CD4-positive, alpha-beta T cell treated with Interleukin-17A for 4 hours (primary cell): ENCODE results near the gene ZNF804A.
"Not testable (repeated sequence)": the region's sequence is repeated elsewhere in the genome, so short reads cannot be mapped to it uniquely, and the experiment has no call there.

Experiments
- DNase-seq: peaks from one replicate; pipeline ENCODE4 v3.0.0-alpha.2; 2020; ENCODE audit warnings: mixed read lengths

The ZNF804A gene

DNA sequence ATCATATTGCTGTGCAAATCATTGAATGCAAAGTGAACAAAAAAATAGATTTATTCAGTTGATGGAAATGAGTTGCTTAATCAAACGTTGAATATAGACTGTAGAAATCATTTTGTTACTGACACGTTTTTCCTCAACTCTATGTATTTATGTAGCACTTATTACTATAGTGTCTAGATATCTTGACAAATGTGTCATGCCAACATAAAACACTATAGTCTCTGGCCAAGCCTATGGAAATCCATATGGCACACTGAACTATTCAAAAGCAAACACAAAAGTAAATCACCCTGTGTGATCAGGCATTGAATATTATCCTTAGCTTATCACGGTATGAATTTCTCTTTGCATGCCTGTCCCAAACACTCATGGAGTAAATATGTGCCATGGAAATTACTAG is 131.3 kb downstream of the ZNF804A start:
- DNase-seq = no peak

DNA sequence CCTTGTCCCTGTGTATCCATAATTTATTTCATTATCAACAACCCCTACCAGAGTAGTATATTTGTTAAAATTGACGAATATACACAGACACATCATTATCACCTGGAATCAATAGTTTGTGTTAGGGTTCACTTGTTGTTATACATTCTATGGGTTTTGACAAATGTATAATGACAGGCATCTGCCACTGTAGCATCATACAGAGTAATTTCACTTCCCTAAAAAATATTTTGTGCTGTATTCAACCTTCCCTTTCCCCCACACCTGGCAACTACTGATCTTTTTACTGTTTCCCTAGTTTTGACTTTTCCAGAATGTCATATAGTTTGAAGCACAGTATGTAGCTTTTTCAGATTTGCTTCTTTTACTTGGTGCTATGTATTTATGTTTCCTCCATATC is 132.0 kb downstream of the ZNF804A start:
- DNase-seq = no peak

DNA sequence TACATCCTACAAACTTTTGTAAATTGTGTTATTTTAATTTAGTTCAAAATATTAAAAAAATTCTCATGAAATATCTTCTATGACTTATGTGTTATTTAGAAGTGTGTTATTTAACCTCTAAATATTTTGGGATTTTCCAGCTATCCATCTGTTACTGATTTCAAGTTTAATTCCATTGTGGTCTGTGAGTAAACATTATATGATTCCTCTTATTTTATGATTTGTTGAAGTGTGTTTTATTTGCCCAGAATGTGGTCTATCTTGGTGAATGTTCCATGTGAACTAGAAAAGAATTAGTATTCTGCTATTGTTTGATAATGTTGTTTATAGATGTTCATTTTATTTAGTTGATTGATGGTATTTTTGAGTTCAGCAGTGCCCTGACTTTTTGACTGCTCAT is 136.0 kb downstream of the ZNF804A start:
- DNase-seq = no peak

DNA sequence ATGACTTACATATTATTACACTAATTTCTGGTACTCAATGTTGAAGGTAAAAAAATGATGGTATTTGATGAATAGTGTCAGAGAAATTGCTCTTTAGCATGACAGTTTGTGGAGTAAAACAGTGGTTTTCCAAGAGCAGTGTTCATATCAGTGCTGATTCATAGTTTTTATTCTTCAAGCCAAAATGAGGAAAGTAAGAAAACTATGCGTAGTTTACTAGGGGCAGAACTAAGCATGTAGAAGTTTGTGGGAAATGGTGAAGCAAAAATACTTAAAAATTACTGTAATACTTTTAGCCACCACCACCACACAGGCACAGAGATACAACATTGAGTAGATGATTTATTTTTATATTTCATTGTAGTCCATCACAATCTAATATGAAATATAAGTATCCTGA is 137.3 kb downstream of the ZNF804A start:
- DNase-seq = no peak

DNA sequence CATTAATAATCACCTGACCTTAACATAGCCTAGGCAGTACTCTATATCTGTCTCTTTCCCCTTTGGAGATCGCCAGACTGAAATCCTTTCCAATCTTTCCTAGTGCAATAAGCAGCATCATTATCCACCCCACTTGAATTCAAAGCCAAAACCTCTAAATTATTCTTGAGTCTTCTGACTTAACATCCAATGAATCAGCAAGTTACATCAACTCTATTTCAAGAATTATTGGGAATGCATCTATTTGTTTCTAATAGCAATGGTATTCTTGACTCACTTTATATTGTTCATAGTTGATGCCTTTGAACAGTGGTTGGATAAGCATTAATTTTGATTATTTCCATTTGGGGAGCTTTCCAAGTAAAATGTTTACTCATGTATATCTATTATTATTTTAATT is 144.8 kb downstream of the ZNF804A start:
- no peak for DNase-seq

DNA sequence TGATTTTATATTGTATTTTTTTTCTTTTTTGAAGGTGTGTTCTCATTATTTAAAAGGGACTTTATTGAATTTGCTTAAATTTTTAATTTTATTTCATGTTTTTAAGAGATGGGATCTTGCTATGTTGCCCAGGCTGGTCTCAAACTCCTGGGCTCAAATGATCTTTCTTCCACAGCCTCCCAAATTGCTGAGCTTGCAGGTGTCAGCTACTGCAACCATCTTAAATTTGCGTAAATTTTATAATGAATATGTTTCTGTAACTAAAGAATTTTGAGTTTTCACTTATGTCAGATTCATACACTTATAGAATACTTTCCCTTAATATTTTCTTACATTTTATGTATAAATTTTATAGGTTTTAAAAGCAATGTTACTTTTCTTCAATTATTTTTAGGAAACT is 157.8 kb downstream of the ZNF804A start:
- no peak for DNase-seq

DNA sequence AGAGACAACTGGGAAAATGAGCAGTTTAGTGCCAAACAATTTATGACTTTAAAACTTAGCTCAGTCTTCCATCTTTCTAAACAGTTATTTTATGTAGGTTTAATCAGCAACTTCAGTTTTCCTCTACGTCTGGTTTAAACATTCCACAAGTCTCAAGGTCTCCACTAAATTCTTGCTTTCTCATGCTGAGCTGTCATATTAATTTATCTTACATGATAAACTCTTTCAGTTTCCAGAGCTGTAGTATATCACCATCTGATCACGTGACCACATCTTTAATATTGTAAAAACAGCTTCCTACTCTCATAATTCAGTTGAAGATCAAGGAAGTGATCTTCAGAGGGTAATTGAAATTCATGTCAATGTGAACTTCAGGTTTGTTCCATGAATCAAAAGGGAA is 158.6 kb downstream of the ZNF804A start:
- no peak for DNase-seq

DNA sequence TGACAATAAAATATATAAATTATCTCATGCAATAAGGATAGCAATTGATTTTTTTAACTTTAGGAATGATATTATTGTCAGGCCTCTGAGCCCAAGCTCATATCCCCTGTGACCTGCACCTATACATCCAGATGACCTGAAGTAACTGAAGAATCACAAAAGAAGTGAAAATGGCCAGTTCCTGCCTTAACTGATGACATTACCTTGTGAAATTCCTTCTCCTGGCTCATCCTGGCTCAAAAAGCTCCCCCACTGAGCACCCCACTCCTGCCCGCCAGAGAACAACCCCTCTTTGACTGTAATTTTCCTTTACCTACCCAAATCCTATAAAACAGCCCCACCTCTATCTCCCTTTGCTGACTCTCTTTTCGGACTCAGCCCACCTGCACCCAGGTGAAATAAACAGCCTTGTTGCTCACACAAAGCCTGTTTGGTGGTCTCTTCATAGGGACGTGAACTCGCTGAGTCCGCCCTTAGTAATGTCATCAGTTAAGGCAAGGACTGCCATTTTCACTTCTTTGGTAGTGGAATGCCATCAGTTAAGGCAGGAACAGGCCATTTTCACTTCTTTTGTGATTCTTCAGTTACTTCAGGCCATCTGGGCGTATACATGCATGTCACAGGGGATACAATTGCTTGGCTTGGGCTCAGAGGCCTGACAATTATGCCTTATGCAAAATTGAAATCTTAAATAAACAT is 161.4 kb downstream of the ZNF804A start:
- not testable (repeated sequence) for DNase-seq

DNA sequence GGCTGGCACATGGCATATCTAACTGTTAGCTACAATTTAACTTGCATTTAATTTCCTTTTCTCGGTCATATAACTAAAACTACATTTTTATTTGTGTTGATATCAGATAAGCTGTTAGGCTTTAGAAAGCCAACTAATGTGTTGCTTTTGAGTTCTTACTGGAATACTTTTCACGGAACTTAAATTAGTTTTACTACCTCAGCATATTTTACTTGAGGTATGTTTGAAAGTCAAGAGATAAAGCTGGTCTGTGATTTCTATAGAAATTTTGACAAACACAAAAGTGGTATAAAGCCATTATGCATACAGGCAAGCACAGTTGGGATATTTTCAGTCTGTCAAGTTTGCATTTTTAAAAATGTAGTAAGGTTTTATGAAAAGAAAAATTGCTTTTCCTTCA is 162.6 kb downstream of the ZNF804A start:
- no peak for DNase-seq

DNA sequence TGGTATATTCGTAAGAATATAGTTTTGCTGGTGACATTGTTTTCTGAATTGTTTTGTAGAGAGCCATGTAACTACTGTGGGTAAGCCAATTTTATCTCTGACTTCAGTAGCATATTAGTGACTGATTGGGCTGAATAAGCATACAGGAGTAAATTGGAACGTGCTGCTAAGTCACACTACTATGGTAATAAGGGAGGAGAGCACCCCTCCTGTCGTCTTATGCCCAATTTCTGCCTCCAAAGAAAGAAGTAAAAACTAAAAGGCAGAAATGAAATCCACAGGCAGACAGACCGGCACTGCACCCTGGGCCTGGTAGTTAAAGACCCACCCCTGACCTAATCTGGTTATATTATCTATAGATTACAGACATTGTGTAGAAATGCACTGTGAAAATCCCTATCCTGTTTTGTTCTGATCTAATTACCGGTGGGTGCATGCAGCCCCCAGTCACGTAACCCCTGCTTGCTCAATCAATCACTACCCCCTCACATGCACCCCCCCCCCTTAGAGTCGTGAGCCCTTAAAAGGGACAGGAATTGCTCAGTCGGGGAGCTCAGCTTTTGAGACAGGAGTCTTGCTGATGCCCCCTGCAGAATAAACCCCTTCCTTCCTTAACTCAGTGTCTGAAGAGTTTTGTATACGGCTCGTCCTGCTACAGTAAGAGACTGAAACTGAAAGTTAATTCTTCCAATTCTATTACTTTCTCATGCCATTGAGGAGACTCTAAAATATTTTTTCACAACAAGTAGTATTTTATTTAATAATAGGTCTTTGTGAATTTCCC is 167.0 kb downstream of the ZNF804A start:
- DNase-seq = no peak

DNA sequence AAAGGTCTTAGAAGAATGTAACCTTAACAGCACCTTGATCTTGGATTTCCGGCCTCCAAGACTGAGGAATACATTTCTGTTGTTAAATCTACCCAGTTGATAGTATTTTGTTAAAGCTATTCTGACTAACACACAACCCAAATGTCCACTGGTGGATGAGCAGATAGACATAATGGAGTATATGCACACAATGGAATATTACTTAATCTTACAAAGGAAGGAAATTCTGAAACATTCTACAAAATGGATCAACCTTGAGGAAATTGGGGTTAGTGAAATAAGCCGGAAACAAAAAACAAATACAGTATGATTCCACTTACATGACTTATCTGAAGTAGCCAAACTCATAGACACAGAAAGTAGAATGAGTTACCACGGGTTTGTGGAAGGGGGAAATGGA is 168.7 kb downstream of the ZNF804A start:
- no peak for DNase-seq

DNA sequence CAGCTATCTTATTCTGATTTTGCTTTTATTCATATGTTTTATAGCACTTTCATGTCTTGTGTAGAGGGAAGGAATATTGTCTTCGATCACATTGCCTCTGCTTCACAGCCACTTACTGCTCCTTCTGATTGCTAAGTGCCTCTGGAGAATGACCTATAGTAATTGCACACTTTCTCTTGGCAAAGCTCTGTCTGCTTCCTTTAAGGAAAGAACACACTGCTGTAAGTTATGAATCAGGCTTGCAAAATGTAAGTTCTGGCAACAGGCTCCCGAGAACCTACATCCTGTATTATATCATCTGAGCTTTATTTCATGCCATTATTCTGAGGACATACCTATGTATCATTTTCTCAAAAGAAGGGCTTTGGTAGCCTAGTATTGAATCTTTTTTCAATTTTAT is 170.7 kb downstream of the ZNF804A start:
- no peak for DNase-seq

DNA sequence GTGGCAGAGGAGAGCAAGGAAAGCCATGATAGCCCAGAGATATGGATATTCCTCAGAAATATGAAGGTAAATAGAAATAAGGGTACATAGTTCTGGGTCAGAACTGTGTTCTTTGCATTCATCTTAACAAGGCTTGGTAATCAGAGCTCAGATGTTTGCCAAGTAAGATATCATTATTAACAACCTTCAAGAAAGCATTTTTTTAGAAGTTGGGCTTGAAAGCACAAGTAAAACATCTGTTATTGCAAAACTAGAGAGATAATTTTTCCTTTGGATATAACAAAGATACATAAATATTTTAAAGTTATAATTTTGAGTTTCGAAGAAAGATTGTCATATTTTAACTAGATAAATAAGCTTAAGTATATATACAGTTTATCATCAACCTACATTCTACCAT is 171.4 kb downstream of the ZNF804A start:
- DNase-seq = no peak

DNA sequence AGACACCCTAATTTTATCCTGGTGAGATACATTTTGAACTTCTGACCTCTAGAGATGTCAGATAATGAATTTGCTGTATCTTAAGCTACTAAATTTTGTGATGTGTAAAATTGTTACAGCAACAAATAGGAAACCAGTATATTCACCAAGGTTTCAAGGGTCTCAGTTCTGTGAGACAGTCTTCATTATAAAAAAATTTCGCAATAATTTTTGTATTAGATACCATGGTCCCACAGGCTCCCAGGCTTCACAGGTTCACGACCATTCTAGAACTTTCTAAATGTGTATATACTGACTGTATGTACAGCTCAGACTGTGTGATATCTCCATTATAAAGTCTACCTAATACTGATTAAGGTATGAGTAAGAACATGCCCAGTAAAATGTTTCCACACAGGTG is 181.4 kb downstream of the ZNF804A start:
- no peak for DNase-seq

DNA sequence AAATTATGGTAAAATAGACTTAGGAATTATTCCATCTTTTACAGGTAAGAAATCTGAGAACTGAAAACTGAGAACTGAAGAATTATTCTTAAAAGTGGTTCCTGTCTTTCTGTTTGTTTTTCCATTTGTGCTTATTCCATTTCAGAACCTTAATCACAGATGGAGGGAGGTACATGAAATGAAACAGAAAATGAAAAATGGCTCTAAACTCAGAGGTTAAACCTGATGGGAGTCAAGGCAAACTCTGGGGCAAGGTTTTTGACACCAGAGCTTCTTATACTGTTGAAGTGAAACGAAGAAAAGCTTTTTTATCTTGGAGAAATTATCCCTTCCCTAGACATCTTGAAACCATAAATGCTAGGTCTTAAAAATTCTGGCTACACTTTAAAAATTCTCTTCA is 182.1 kb downstream of the ZNF804A start:
- DNase-seq = no peak

DNA sequence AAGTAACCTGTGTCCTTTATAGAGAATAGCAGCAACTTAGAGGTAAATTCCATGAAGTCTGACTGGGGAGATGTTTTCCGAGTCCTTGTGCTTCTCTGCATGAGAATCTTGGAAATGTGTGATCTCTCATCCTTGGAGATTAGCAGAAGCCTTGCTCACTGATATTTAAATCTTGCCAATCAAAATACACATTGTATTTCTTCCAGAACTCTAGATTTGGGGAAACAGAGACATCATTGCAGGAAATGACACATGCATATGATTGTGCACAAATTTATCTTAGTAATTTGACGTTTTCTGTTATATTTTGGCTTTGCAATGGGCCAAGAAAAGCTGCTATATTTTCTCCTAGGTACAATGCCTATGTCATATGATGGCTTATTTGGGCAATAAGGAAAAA is 182.6 kb downstream of the ZNF804A start:
- no peak for DNase-seq

DNA sequence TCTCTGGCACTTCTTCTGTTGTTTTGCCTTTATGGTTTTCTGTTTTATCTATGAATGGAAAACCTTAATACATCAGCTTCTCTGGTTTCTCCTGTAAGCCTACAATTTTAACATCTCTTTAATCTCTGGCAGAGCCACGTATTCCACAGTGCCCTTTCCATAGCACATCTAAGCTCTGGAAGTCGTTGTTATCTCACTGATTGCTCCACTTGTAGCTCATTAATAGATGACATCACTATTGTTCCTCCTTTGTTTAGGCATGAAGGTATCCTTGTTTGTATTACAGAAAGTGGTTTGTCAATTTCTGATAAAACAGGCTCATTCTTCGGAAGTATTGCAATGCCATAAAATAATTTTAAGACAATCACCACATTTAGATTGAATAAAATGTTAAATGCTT is 185.2 kb downstream of the ZNF804A start:
- no peak for DNase-seq

DNA sequence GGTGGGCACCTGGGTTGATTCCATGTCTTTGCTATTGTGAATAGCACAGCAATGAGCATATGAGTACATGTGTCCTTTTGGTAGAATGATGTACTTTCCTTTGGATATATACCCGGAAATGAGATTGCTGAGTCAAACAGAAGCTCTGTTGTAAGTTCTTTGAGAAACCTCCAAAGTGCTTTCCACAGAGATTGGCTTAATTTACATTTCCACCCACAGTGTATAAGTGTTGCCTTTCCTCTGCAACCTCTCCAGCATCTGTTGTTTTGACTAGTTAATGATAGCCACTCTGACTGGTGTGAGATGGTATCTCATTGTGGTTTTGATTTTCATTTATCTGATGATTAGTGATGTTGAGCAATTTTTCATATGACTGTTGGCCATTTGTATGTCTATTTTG is 194.8 kb downstream of the ZNF804A start:
- DNase-seq = no peak

DNA sequence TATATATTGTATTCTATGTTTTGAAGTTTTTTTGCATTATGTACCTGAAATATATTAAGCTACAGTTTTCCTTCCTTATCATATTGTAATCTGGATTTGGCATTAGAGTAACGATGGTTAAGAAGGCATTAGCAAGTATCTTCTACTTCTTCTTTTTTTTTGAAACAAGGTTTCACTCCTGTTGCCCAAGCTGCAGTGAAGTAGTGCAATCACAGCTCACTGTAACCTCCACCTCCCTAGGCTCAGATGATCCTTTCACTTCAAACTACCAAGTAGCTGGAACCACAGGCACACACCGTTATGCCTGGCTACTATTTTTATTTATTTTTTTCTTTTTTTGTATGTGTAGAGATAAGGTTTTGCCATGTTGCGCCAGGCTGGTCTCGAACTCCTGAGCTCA is 201.1 kb downstream of the ZNF804A start:
- no peak for DNase-seq

DNA sequence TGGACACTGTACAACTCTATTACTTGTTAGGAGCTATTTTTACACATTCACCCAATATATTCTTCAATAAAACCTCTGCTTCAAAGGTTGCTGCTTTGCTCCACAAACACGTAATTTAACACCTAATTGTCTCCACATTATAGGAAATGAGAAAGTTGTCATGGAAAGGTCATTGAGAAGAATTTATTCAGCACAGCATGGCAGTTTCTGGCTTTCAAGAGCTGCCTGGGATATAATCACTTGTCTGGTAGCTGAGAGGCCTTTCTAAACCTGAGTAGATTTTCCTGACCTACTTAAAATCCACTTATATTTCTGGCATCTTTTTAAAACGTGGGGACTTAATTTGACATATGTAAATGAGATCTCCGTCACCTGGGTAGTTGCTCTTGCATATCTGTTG is 216.1 kb downstream of the ZNF804A start:
- no peak for DNase-seq

DNA sequence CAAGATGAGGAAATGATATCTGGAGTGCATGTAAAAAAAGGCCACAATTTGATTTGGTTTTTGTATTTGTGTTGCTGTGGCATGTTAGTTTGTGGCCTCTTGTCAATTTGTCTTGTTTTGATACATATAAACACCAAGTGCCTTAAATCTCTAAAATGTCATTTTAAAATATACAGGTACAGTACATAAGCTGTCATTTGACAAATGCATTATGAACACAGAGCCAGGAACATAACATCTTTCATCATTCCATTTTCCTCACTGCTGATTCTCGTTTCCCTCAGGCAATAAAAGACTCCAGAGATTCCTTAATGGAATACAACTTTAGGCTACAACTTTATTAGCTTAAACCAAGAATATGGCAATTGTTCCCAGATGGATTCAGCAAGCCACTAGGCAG is 217.5 kb downstream of the ZNF804A start:
- DNase-seq = no peak

DNA sequence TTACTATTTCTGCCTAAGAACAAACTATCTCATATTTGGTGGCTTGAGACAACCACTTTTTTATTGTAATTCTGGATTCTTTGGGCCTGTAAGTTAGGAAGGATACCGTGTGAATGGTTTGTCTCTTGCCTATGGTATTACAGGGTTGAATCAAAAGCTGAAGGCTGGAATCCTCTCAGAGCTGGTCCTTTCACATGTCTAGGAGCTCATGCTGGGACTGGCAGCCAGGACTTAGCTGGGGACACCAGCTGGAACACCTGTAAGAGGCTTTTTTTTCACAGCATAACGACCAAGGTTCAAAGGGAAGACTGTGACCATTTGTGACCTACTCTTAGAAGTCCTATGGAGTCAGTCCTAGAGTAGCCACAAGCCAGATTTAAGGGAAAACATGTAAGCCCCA is 226.3 kb downstream of the ZNF804A start:
- DNase-seq = no peak

DNA sequence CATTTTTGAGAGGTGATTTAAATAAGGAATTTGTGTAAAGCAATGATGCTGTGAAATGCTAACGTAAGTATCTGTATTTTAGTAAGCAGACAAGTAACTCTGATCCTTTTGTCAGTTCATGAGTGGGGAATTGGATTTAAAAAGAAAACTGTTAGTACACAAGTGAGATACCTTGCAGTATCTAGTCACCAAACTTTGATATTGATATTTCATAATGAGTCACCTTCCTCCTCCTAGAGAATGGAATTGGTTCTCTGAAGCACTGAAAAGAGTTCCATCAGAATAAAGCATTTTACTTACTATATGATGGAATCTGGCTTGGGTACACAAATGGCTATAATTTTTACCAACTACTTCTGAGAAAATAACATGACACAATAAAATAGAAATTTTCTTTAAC is 232.2 kb downstream of the ZNF804A start:
- DNase-seq = no peak

DNA sequence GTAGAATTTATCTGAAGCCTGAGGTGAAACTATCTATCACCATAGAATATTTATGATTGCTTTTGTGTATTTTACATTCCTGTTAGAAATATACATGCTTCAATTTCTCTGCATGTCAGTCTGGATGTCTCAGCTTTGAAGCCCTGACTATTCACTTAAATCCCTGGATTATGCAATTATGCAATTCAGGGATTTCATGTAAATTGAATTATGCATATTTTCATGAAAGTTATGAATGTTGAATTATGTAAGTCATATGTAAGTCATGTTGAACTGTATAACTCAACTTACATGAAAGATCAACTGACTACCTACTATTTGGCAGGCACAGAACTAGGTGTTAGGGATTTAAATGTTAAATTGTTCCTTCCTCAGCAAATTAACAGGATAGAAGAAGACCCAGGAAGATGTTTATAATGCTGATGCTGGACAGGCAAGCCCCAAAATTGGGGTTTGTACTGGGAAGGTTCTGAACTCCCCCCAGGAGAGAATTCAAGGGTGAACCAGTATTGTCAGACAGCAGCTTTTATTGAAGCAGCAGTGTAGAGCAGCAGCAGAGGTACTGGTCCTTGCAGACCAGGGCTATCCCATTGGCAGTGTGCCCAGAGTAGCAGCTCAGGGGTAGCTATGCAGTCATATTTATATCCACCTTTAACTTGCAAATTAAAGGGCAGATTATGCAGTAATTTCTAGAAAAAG is 236.5 kb downstream of the ZNF804A start:
- DNase-seq = no peak
